ENCODE results near the gene MECP2. TPM values are rescaled to one million over a fixed set of nuclear protein-coding genes. Genes with fewer than 3 reads are reported as not detected.
A peak's percentile ranks its signal among the peaks of the same experiment; 100 is the strongest.

Gene MECP2
- total and polyA plus RNA-seq, 10 of the 15 experiments (the other 5 are each of a cell fraction or from before 2014, with no cell fraction given) = 1.3 to 32.7 (median 13.7) TPM

GRCh38 chrX:153972368-153973126, 125.0 kb downstream of the MECP2 start, which contains the start of gene TMEM187:
TSS of gene TMEM187 (plus strand) at chrX:153972754. CDS start at chrX:153982063, 9,309 bp downstream.
- Histone ChIP-seq H3K4me2 (ENCODE audit: control insufficient read depth, insufficient read depth) (peak within 1 kb of the TSS; percentile 89), H3K4me1 (ENCODE audit: control insufficient read depth, insufficient read depth, low read length) (peaks cover 10% of the 10 kb centered on the region), H3K27me3 (replicated peaks in 1 of 2; ENCODE audit: control insufficient read depth in 2 of 2, insufficient read depth in 2 of 2, low read length in 1 of 2) (no peaks in the 10 kb centered on the region), H3K9ac (ENCODE audit: control insufficient read depth, insufficient read depth, low read length) (peak within 1 kb of the TSS; percentile 96), H3K9me3 (replicated peaks; ENCODE audit: control insufficient read depth, insufficient read depth, low read length) (no peaks in the 10 kb centered on the region), H4K20me1 (ENCODE audit: control insufficient read depth, insufficient read depth) (no peaks in the 10 kb centered on the region), H2AFZ (ENCODE audit: control insufficient read depth, low read depth, low read length) (peak within 1 kb of the TSS; percentile 84), H3K36me3 (ENCODE audit: control insufficient read depth in 2 of 2, insufficient read depth in 2 of 2, low read length in 1 of 2) (no peaks in the 10 kb centered on the region; a peak in 1 of 4 replicates), H3K4me3 (peak within 1 kb of the TSS; percentile 95), H3K27ac (ENCODE audit: control insufficient read depth, insufficient read depth) (peak within 1 kb of the TSS; percentile 99), H3K79me2 (ENCODE audit: control insufficient read depth, insufficient read depth, low read length) (peaks cover 52% of the 10 kb centered on the region)
- ChIA-PET CTCF (interaction anchor here (1.5 to 2.6 kb wide), 3 partner anchors 9 to 35 kb away, joined by 3 to 8 read pairs (median 6); no protein-coding TSS in a partner anchor), SMC1A (ENCODE audit: uncharacterized antibody, unreplicated experiment) (interaction anchor here (1.3 kb wide), 2 partner anchors 9 to 31 kb away, joined by 5 to 6 read pairs; no protein-coding TSS in a partner anchor), POLR2A (interaction anchor here (1.2 to 7.9 kb wide), 4 partner anchors 9 to 46 kb away, joined by 3 to 68 read pairs (median 8); partner anchors contain the start of gene ARHGAP4), RAD21 (ENCODE audit: unreplicated experiment) (interaction anchor here (1.4 to 6.4 kb wide), 5 partner anchors 25 to 48 kb away, joined by 3 to 48 read pairs (median 6); partner anchors contain the start of gene ARHGAP4)
- DNase-seq (ENCODE audit: low read depth, low spot score) = peak; percentile 75
- FAIRE-seq = peak; percentile 88
- no TSS peak for BruUV-seq (replicated peaks)
- under 1% methylated on average over 68 of the region's 103 CpGs for WGBS (ENCODE audit: insufficient coverage, insufficient replicate concordance, low lambda C conversion rate, missing lambda C conversion rate)
- intact Hi-C loops (cut with micrococcal nuclease; ENCODE audit: unreplicated experiment) (loop anchor here (5.0 kb wide), 1 partner anchor 125 kb away; the partner anchor contains the start of gene MECP2), in situ Hi-C loops (cut with MboI) (no loop called here)
- ATAC-seq = peak; percentile 59
- peak; percentile 56 for TF ChIP-seq POLR2A (IDR thresholded peaks at IDR 0.05; ENCODE audit: low read depth, low read length)
- 0 out of 2 replicates have a peak, but pooled peaks have one; percentile 25 for TF ChIP-seq NR2F1 (conservative IDR thresholded peaks at IDR 0.05)
- 0 out of 2 replicates have a peak, but pooled peaks have one; percentile 8 for TF ChIP-seq POLR2AphosphoS2 (IDR thresholded peaks at IDR 0.05; ENCODE audit: low read depth, low read length)
- no peak for TF ChIP-seq KAT2A (conservative IDR thresholded peaks at IDR 0.05; ENCODE audit: control insufficient read depth, low read depth, low read length)
- TF ChIP-seq, protein P1, sequence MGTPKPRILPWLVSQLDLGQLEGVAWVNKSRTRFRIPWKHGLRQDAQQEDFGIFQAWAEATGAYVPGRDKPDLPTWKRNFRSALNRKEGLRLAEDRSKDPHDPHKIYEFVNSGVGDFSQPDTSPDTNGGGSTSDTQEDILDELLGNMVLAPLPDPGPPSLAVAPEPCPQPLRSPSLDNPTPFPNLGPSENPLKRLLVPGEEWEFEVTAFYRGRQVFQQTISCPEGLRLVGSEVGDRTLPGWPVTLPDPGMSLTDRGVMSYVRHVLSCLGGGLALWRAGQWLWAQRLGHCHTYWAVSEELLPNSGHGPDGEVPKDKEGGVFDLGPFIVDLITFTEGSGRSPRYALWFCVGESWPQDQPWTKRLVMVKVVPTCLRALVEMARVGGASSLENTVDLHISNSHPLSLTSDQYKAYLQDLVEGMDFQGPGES (IDR thresholded peaks at IDR 0.05) = no peak
- peak; percentile 78 for TF ChIP-seq IKZF1 (conservative IDR thresholded peaks at IDR 0.05)
- peak; percentile 51 for TF ChIP-seq POU2F2 (IDR thresholded peaks at IDR 0.05; ENCODE audit: borderline replicate concordance, low read depth, low read length)
- peak; percentile 75 for TF ChIP-seq KLF5 (IDR thresholded peaks at IDR 0.05; ENCODE audit: partially characterized antibody)
- TF ChIP-seq, protein P2, sequence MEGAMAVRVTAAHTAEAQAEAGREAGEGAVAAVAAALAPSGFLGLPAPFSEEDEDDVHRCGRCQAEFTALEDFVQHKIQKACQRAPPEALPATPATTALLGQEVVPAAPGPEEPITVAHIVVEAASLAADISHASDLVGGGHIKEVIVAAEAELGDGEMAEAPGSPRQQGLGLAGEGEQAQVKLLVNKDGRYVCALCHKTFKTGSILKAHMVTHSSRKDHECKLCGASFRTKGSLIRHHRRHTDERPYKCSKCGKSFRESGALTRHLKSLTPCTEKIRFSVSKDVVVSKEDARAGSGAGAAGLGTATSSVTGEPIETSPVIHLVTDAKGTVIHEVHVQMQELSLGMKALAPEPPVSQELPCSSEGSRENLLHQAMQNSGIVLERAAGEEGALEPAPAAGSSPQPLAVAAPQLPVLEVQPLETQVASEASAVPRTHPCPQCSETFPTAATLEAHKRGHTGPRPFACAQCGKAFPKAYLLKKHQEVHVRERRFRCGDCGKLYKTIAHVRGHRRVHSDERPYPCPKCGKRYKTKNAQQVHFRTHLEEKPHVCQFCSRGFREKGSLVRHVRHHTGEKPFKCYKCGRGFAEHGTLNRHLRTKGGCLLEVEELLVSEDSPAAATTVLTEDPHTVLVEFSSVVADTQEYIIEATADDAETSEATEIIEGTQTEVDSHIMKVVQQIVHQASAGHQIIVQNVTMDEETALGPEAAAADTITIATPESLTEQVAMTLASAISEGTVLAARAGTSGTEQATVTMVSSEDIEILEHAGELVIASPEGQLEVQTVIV (IDR thresholded peaks at IDR 0.05; ENCODE audit: borderline replicate concordance, partially characterized antibody) = no peak
- peak; percentile 77; the same call in 1 of the 2 replicates for TF ChIP-seq E2F4 (IDR thresholded peaks at IDR 0.05; ENCODE audit: low read depth, low read length)
- peak; percentile 35; the same call in 1 of the 2 replicates for TF ChIP-seq POLR2AphosphoS5 (IDR thresholded peaks at IDR 0.05; ENCODE audit: low read length)
- no peak for TF ChIP-seq TCF7 (IDR thresholded peaks at IDR 0.05; ENCODE audit: borderline replicate concordance)
- no peak for TF ChIP-seq FOXM1 (IDR thresholded peaks at IDR 0.05; ENCODE audit: low read depth, low read length)
- peak; percentile 62 for TF ChIP-seq SP1 (IDR thresholded peaks at IDR 0.05; ENCODE audit: low read depth, low read length)
- TF ChIP-seq SUPT20H (IDR thresholded peaks at IDR 0.05; ENCODE audit: borderline replicate concordance, control insufficient read depth, low read depth, low read length) = no peak
- TF ChIP-seq RB1 (IDR thresholded peaks at IDR 0.05; ENCODE audit: borderline replicate concordance) = peak; percentile 98
- no peak for TF ChIP-seq ZNF24 (IDR thresholded peaks at IDR 0.05)
- peak; percentile 82 to 96; a peak in 3 of 4 replicates for TF ChIP-seq BHLHE40 (IDR thresholded peaks at IDR 0.05; ENCODE audit: borderline replicate concordance in 1 of 2, low read depth in 2 of 2, low read length in 1 of 2)
- peak; percentile 42; the same call in 1 of the 2 replicates for TF ChIP-seq TAF1 (IDR thresholded peaks at IDR 0.05; ENCODE audit: borderline replicate concordance, low read depth, low read length)

All from GM12878 (cell line).